HFF-Myc (cell line): ENCODE measurements around the gene SLC16A6.
A peak's percentile ranks its signal among the peaks of the same experiment; 100 is the strongest.

Experiments
- DNase-seq: peaks from one replicate; pipeline ENCODE4 v3.0.0-alpha.2; 2011; ENCODE audit warnings: low read depth; ENCODE audit errors: extremely low read depth
- H3K4me3 ChIP-seq: replicated peaks from 2 replicates; pipeline ENCODE4 v1.5.1; 2011; ENCODE audit warnings: low read depth, mild to moderate bottlenecking, control low read depth, low read length
- CTCF ChIP-seq: IDR thresholded peaks from 2 replicates; pipeline ENCODE4 v1.5.1; 2012; ENCODE audit warnings: mild to moderate bottlenecking, low read depth, low read length, control low read depth; ENCODE audit errors: missing control alignments

SLC16A6 gene

DNA sequence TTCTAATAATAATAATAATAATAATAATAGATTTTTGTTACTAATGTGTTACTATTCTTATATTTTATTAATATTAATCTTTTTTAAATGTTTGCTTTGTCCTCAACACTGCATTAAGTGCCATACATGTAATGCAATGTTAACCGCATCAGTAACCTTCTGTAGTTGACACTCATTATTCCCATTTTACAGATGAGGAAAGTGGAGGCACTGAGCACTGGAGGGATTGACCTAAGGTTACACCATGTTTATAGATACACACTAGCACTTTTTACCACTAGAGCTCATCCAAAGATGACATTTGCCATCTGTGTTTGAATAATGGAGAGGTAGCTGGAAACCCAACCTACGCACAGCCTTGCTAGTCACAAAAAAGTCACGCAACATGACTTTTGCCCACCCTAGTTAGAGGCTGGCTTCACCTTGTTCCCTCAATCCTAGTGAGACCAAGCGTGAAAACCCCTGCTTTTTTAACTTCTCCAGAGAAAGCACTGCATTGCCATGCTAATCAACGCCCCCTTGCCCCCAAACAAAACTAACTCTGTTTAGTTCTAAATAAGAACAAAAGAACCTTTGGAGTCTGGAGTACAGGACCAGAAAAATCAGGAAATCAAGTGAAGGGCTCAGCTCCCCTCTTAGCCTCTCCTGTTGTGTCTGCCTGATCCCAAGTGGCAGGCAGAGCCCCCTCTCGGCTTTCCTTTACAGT lies 2.7 kb upstream of the SLC16A6 start:
- H3K4me3 ChIP-seq: no peak overlapping the region
- no peak for TF ChIP-seq CTCF
- DNase-seq: no peak

GRCh38 chr17:68292689-68293040 lies 1.7 kb upstream of the SLC16A6 start:
- TF ChIP-seq CTCF: no peak
- no peak for DNase-seq
- peak overlapping the region; percentile 58 for H3K4me3 ChIP-seq

DNA sequence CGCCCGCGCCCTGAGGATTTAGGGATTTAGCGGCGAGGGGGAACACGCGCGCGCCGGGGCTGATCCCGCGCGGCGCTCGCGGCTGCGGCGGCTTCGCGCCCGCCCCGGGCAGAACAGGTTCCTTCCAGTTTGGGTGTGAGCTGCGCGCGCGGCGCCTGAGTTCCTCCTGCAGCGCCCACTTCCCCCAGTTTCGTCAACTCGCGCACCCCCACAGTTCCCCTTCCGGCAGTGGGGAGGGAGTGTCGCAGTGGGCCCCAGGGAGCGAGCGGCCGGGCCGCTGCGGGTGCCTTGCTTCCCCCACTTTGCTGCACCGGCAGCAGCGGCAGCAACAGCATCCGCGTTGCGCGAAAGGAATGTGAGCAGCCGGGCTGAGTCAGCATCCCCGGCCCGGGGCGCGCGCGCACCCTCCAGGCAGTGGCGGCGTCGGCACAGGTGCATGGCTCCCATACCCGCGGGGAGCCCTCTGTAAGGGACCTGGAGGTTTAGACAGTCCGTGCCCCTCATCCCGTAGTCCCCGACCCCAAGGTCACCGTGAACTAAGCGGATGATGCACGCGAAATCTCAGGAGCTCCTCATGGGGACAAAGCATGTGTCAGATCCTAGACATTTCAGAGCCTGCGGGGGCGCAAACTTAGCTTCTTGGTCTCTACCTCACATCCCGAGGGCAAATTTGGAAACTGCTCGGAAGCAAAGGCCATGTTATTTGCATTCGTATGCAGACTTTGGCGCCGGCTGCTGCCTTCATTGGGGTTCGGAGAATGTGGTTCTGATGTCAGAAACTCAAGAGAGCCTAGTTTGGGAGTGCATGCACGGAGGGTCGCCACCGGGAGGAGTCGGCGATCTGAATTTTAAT lies 1.1 kb upstream of the SLC16A6 start:
- peak overlapping the region; percentile 58 for H3K4me3 ChIP-seq
- DNase-seq: no peak

GRCh38 chr17:68290268-68290954 lies 516 bp downstream of the SLC16A6 start:
- DNase-seq: no peak
- H3K4me3 ChIP-seq: peak overlapping the region; percentile 58

More for the DNA sequence above, 1.1 kb upstream of the SLC16A6 start:
- TF ChIP-seq CTCF: peak; percentile 9

GRCh38 chr17:68289936-68290267 lies 1.0 kb downstream of the SLC16A6 start:
- no peak for DNase-seq
- H3K4me3 ChIP-seq: peak overlapping the region; percentile 58
- no peak for TF ChIP-seq CTCF

More at GRCh38 chr17:68290268-68290954, 516 bp downstream of the SLC16A6 start:
- no peak for TF ChIP-seq CTCF

DNA sequence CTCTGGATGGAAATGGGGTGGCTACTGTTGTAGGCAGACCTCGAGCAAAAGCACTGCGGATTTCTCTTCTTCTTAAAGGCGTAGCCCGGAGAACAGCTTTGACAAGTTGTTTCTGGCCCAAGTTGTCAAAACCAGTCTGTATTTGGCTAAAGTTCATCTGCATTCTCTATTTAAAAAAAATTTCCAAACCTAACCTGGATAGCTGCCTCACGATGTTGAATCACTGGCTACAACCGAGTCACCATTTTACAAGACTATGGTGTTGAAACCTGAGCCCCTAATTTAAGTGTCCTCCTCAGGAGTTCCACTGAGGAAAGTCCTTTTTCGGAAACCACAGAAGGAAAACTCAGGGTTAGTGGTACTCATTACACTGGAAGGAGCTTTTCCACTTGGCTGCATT lies 1.5 kb downstream of the SLC16A6 start:
- no peak for TF ChIP-seq CTCF
- DNase-seq: no peak
- H3K4me3 ChIP-seq: no peak overlapping the region
